Fibroblast of skin of right quadriceps (primary cell): ENCODE data around the gene SUB1.

ENCODE experiments used
- DNase-seq: peaks from one replicate; pipeline ENCODE4 v3.0.0-alpha.2; 2013

The SUB1 gene

GRCh38 chr5:32646061-32646969 lies 61.0 kb downstream of the SUB1 start:
- peak; percentile 58 for DNase-seq

- DNase-seq = no peak
These were observed 65.7 kb downstream of the SUB1 start for GRCh38 chr5:32651088-32651487.

GRCh38 chr5:32651638-32652037 lies 66.3 kb downstream of the SUB1 start:
- DNase-seq = no peak
